H9 (cell line): Measurements from ENCODE around the gene GALR2. TPM values are rescaled to one million over a fixed set of nuclear protein-coding genes. Genes with fewer than 3 reads are reported as not detected.

ENCODE experiments used
- DNase-seq: peaks from one replicate; pipeline ENCODE4 v3.0.0-alpha.2; 2017
- H2AFZ ChIP-seq: one replicate; pipeline ENCODE4 v1.6.1; 2013; ENCODE audit warnings: mild to moderate bottlenecking, low read length, control low read depth, moderate library complexity
- H2AK5ac ChIP-seq: 2 replicates; pipeline ENCODE4 v1.6.1; 2013; ENCODE audit warnings: low read length, control low read depth, mixed read lengths; ENCODE audit not compliant: insufficient read length
- H2BK120ac ChIP-seq: one replicate; pipeline ENCODE4 v1.6.1; 2013; ENCODE audit warnings: low read depth, mild to moderate bottlenecking, low read length, control low read depth, inconsistent platforms; ENCODE audit not compliant: poor library complexity, severe bottlenecking
- H2BK12ac ChIP-seq: 2 replicates; pipeline ENCODE4 v1.6.1; 2013; ENCODE audit warnings: low read length, control low read depth, mixed read lengths, low read depth; ENCODE audit not compliant: insufficient read length
- H2BK15ac ChIP-seq: 2 replicates; pipeline ENCODE4 v1.6.1; 2013; ENCODE audit warnings: low read depth, low read length, control low read depth
- H2BK20ac ChIP-seq: one replicate; pipeline ENCODE4 v1.6.1; 2013; ENCODE audit warnings: low read depth, mild to moderate bottlenecking, low read length, control low read depth, inconsistent platforms; ENCODE audit not compliant: poor library complexity, severe bottlenecking
- H2BK5ac ChIP-seq: 2 replicates; pipeline ENCODE4 v1.6.1; 2013; ENCODE audit warnings: low read length, control low read depth, mixed read lengths; ENCODE audit not compliant: insufficient read length
- H3K14ac ChIP-seq: 2 replicates; pipeline ENCODE4 v1.6.1; 2013; ENCODE audit warnings: low read length, control low read depth; ENCODE audit not compliant: insufficient read depth
- H3K18ac ChIP-seq: 2 replicates; pipeline ENCODE4 v1.6.1; 2013; ENCODE audit warnings: low read depth, mild to moderate bottlenecking, mixed read lengths, low read length, control low read depth; ENCODE audit not compliant: insufficient read length
- H3K23ac ChIP-seq: 2 replicates; pipeline ENCODE4 v1.6.1; 2013; ENCODE audit warnings: low read length, control low read depth, mixed read lengths, low read depth; ENCODE audit not compliant: insufficient read length
- H3K23me2 ChIP-seq: 2 replicates; pipeline ENCODE4 v1.6.1; 2013; ENCODE audit warnings: low read depth, mild to moderate bottlenecking, mixed read lengths, low read length, control low read depth; ENCODE audit not compliant: insufficient read length, poor library complexity, severe bottlenecking
- H3K27ac ChIP-seq: 2 replicates; pipeline ENCODE4 v1.5.1; 2013; ENCODE audit warnings: low read length, control low read depth, mixed read lengths, low read depth; ENCODE audit not compliant: insufficient read length
- H3K27me3 ChIP-seq: 2 replicates; pipeline ENCODE4 v1.6.1; 2013; ENCODE audit warnings: low read length, control low read depth, inconsistent platforms; ENCODE audit not compliant: insufficient read depth
- H3K4ac ChIP-seq: 2 replicates; pipeline ENCODE4 v1.6.1; 2013; ENCODE audit warnings: low read depth, mild to moderate bottlenecking, control low read depth, inconsistent platforms, low read length, moderate library complexity
- H3K4me1 ChIP-seq: 2 replicates; pipeline ENCODE4 v1.6.1; 2013; ENCODE audit warnings: low read length, control low read depth, inconsistent platforms; ENCODE audit not compliant: insufficient read depth
- H3K4me2 ChIP-seq: 2 replicates; pipeline ENCODE4 v1.6.1; 2013; ENCODE audit warnings: low read length, control low read depth, mixed read lengths; ENCODE audit not compliant: insufficient read length, insufficient read depth
- H3K56ac ChIP-seq: 2 replicates; pipeline ENCODE4 v1.6.1; 2013; ENCODE audit warnings: low read depth, mild to moderate bottlenecking, mixed read lengths, low read length, control low read depth; ENCODE audit not compliant: insufficient read length
- H3K79me1 ChIP-seq: 2 replicates; pipeline ENCODE4 v1.6.1; 2013; ENCODE audit warnings: low read depth, mild to moderate bottlenecking, moderate library complexity, low read length, control low read depth, inconsistent platforms; ENCODE audit not compliant: insufficient read depth, poor library complexity, severe bottlenecking
- H3K79me2 ChIP-seq: 2 replicates; pipeline ENCODE4 v1.6.1; 2013; ENCODE audit warnings: low read length, control low read depth, inconsistent platforms; ENCODE audit not compliant: insufficient read depth
- H3K9ac ChIP-seq: 2 replicates; pipeline ENCODE4 v1.6.1; 2013; ENCODE audit warnings: low read length, control low read depth, mixed read lengths; ENCODE audit not compliant: insufficient read length; ENCODE audit errors: extremely low read depth
- H3K9me3 ChIP-seq: one replicate; pipeline ENCODE4 v1.6.1; 2013; ENCODE audit warnings: low read depth, low read length, inconsistent platforms; ENCODE audit not compliant: control insufficient read depth
- H3T11ph ChIP-seq: one replicate; pipeline ENCODE4 v1.6.1; 2013; ENCODE audit warnings: mild to moderate bottlenecking, low read length, control low read depth, inconsistent platforms
- H4K20me1 ChIP-seq: one replicate; pipeline ENCODE4 v1.6.1; 2013; ENCODE audit not compliant: control insufficient read depth, insufficient read length, insufficient read depth
- H4K5ac ChIP-seq: 2 replicates; pipeline ENCODE4 v1.6.1; 2013; ENCODE audit warnings: low read depth, mild to moderate bottlenecking, mixed read lengths, low read length, control low read depth; ENCODE audit not compliant: insufficient read length
- H4K8ac ChIP-seq: replicated peaks from 2 replicates; pipeline ENCODE4 v1.6.1; 2013; ENCODE audit warnings: low read length, control low read depth, mixed read lengths, low read depth; ENCODE audit not compliant: insufficient read length
- H4K91ac ChIP-seq: 2 replicates; pipeline ENCODE4 v1.6.1; 2013; ENCODE audit warnings: low read depth, mild to moderate bottlenecking, moderate library complexity, mixed read lengths, low read length, control low read depth; ENCODE audit not compliant: insufficient read length
- H3K27ac Mint-ChIP-seq, 3 experiments: 2 replicates in 2 of 3; 3 replicates in 1 of 3; pipeline ENCODE4 v1.8.0; 2020 to 2021; ENCODE audit warnings: mixed read lengths in 3 of 3, mild to moderate bottlenecking in 1 of 3, moderate library complexity in 1 of 3
- H3K27me3 Mint-ChIP-seq: 2 replicates; pipeline ENCODE4 v1.8.0; 2021; ENCODE audit warnings: low read depth, mild to moderate bottlenecking, moderate library complexity, mixed read lengths
- H3K36me3 Mint-ChIP-seq, 3 experiments: 2 replicates in 2 of 3; 3 replicates in 1 of 3; pipeline ENCODE4 v1.8.0; 2020 to 2021; ENCODE audit warnings: low read depth in 3 of 3, mixed read lengths in 3 of 3; ENCODE audit not compliant: insufficient read depth in 1 of 3
- H3K4me1 Mint-ChIP-seq, 2 experiments: 2 replicates each; pipeline ENCODE4 v1.8.0; 2020; ENCODE audit warnings: mixed read lengths in 2 of 2
- H3K4me3 Mint-ChIP-seq, 2 experiments: 2 replicates in 1 of 2; 3 replicates in 1 of 2; pipeline ENCODE4 v1.8.0; 2020 to 2021; ENCODE audit warnings: mild to moderate bottlenecking in 2 of 2, mixed read lengths in 2 of 2, moderate library complexity in 1 of 2
- H3K9me3 Mint-ChIP-seq, 2 experiments: 2 replicates in 1 of 2; 3 replicates in 1 of 2; pipeline ENCODE4 v1.8.0; 2020; ENCODE audit warnings: mild to moderate bottlenecking in 2 of 2, mixed read lengths in 2 of 2, moderate library complexity in 1 of 2
- WGBS: extraction: QIAGEN DNeasy Blood & Tissue Kit; methylation state at CpG from one replicate; pipeline ENCODE4 v1.1.7; 2013; ENCODE audit warnings: missing lambda C conversion rate, low lambda C conversion rate, mixed read lengths; ENCODE audit not compliant: insufficient read length; ENCODE audit errors: extremely low coverage; 5-methylcytosine and 5-hydroxymethylcytosine counted together
- total RNA-seq: library from RNA; stranded (reverse); gene quantifications from 2 replicates; pipeline ENCODE4 v1.2.1, GENCODE V29; 2021
- TF ChIP-seq, protein P1 (sequence below): fragments of 200-600 bp; sonication (generic); conservative IDR thresholded peaks from 3 replicates; pipeline ENCODE4 v1.8.0; 2021; ENCODE audit warnings: antibody characterized with exemption, mild to moderate bottlenecking

Gene GALR2
- total RNA-seq, 1 experiment from 2014 or later: 0.81 TPM

- Histone ChIP-seq H2BK12ac (no peak overlapping the region), H4K91ac (no peak overlapping the region), H3K14ac (no peak overlapping the region), H3K27me3 (no peaks in the 10 kb centered on the region), H4K20me1 (no peaks in the 10 kb centered on the region), H3K4me2 (no peak overlapping the region), H3K79me2 (no peaks in the 10 kb centered on the region), H3K18ac (no peak overlapping the region), H3K4ac (no peak overlapping the region), H2BK20ac (no peak overlapping the region), H4K5ac (no peak overlapping the region), H3K9me3 (no peaks in the 10 kb centered on the region), H3K23ac (no peak overlapping the region), H3K9ac (no peak overlapping the region), H3K27ac (no peak overlapping the region), H2BK120ac (no peak overlapping the region), H2BK15ac (no peak overlapping the region), H3K56ac (no peak overlapping the region), H4K8ac (no peak overlapping the region), H2AK5ac (no peak overlapping the region), H3K4me1 (no peaks in the 10 kb centered on the region), H2AFZ (no peak overlapping the region), H3K79me1 (no peaks in the 10 kb centered on the region), H3T11ph (no peak overlapping the region), H3K23me2 (no peaks in the 10 kb centered on the region), H2BK5ac (no peak overlapping the region)
- DNase-seq: no peak
- no peak overlapping the region; a peak in 1 of 7 replicates for H3K27ac Mint-ChIP-seq
- no peaks in the 10 kb centered on the region for H3K27me3 Mint-ChIP-seq
- H3K4me1 Mint-ChIP-seq: peaks cover 3 to 10% of the 10 kb centered on the region in 2 experiments
- H3K9me3 Mint-ChIP-seq: no peaks in the 10 kb centered on the region
- WGBS: no CpG with 5 or more reads among the region's 9 CpGs
- no peak overlapping the region for H3K4me3 Mint-ChIP-seq
- TF ChIP-seq, protein P1, sequence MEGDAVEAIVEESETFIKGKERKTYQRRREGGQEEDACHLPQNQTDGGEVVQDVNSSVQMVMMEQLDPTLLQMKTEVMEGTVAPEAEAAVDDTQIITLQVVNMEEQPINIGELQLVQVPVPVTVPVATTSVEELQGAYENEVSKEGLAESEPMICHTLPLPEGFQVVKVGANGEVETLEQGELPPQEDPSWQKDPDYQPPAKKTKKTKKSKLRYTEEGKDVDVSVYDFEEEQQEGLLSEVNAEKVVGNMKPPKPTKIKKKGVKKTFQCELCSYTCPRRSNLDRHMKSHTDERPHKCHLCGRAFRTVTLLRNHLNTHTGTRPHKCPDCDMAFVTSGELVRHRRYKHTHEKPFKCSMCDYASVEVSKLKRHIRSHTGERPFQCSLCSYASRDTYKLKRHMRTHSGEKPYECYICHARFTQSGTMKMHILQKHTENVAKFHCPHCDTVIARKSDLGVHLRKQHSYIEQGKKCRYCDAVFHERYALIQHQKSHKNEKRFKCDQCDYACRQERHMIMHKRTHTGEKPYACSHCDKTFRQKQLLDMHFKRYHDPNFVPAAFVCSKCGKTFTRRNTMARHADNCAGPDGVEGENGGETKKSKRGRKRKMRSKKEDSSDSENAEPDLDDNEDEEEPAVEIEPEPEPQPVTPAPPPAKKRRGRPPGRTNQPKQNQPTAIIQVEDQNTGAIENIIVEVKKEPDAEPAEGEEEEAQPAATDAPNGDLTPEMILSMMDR: no peak
- H3K36me3 Mint-ChIP-seq: peaks cover 51 to 82% (median 77%) of the 10 kb centered on the region in 3 experiments
These were observed 25.9 kb upstream of the GALR2 start for GRCh38 chr17:76048711-76049110.
